Loucy (cell line): ENCODE data around the gene DCP1A.

Source experiments
- H2AFZ ChIP-seq: fragments of 200-600 bp; sonication (generic); 2 replicates; pipeline ENCODE4 v1.6.0; 2016; ENCODE audit warnings: antibody characterized with exemption, mild to moderate bottlenecking, low read length, moderate library complexity
- H3F3A ChIP-seq: fragments of 200-600 bp; 2 replicates; pipeline ENCODE4 v1.6.0; 2016; ENCODE audit warnings: antibody characterized with exemption, low read depth, mild to moderate bottlenecking
- H3K27me3 ChIP-seq: fragments of 200-600 bp; sonication (generic); 2 replicates; pipeline ENCODE4 v1.6.1; 2014; ENCODE audit warnings: low read length, mild to moderate bottlenecking; ENCODE audit not compliant: insufficient read depth, poor library complexity, severe bottlenecking
- H3K36me3 ChIP-seq: fragments of 200-600 bp; sonication (generic); 2 replicates; pipeline ENCODE4 v1.6.1; 2016; ENCODE audit warnings: low read length; ENCODE audit not compliant: insufficient read depth
- H3K4me1 ChIP-seq: fragments of 200-600 bp; sonication (generic); 2 replicates; pipeline ENCODE4 v1.5.1; 2014; ENCODE audit warnings: low read length, mild to moderate bottlenecking; ENCODE audit not compliant: insufficient read depth, poor library complexity, severe bottlenecking
- H3K4me2 ChIP-seq: fragments of 200-600 bp; sonication (generic); 2 replicates; pipeline ENCODE4 v1.6.0; 2014; ENCODE audit warnings: antibody characterized with exemption, low read length, low read depth, mild to moderate bottlenecking; ENCODE audit not compliant: poor library complexity, severe bottlenecking
- H3K4me3 ChIP-seq: fragments of 200-600 bp; sonication (generic); 2 replicates; pipeline ENCODE4 v1.5.1; 2014; ENCODE audit warnings: low read length, mild to moderate bottlenecking, mixed read lengths; ENCODE audit not compliant: poor library complexity, severe bottlenecking
- H3K79me2 ChIP-seq: fragments of 200-600 bp; sonication (generic); 2 replicates; pipeline ENCODE4 v1.6.1; 2014; ENCODE audit warnings: low read length; ENCODE audit not compliant: insufficient read depth
- H3K9ac ChIP-seq: fragments of 200-600 bp; sonication (generic); 2 replicates; pipeline ENCODE4 v1.6.0; 2014; ENCODE audit warnings: mild to moderate bottlenecking, low read depth, low read length, moderate library complexity; ENCODE audit not compliant: poor library complexity, severe bottlenecking
- H3K9me2 ChIP-seq: fragments of 200-600 bp; sonication (generic); replicated peaks from 2 replicates; pipeline ENCODE4 v1.6.1; 2016; ENCODE audit warnings: low read depth, low read length, mixed read lengths
- H3K9me3 ChIP-seq: fragments of 200-600 bp; sonication (generic); 2 replicates; pipeline ENCODE4 v1.6.1; 2014; ENCODE audit warnings: mild to moderate bottlenecking, antibody characterized with exemption, low read length, low read depth; ENCODE audit not compliant: insufficient read depth
- H4K20me1 ChIP-seq: fragments of 200-600 bp; sonication (generic); 2 replicates; pipeline ENCODE4 v1.6.0; 2014; ENCODE audit warnings: antibody characterized with exemption, low read length, mild to moderate bottlenecking; ENCODE audit not compliant: insufficient read depth, poor library complexity, severe bottlenecking
- EZH2phosphoT487 ChIP-seq: fragments of 200-600 bp; IDR thresholded peaks from 2 replicates; pipeline ENCODE4 v1.6.1; 2018; ENCODE audit warnings: antibody characterized with exemption, mild to moderate bottlenecking, moderate library complexity, borderline replicate concordance
- TF ChIP-seq, protein P1 (sequence below): fragments of 200-600 bp; sonication (generic); conservative IDR thresholded peaks from 2 replicates; pipeline ENCODE4 v1.5.1; 2014; ENCODE audit warnings: mild to moderate bottlenecking, antibody characterized with exemption, low read length

DCP1A gene

DNA sequence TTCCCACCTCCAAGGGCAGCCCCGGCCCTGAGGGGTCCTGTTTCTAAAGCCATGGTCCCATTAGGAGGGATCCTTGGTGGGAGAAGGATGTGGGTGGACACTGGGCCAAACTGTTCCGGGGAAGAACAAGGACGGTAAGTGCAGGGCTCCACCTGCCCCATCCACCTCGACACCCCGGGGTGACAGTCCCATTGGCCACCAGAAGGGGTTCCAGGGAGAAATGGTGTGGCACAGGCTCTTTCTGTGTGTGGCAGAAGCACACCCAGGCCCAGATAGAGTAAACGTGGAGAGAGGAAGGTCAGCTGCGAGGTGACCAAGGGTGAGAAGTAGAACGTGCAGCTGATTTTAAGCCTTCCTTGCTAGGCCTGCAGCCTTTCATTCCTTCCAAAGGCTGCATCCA is 103.6 kb downstream of the DCP1A start:
- no peaks in the 10 kb centered on the region for H3F3A ChIP-seq
- H3K4me1 ChIP-seq, result peaks cover 3% of the 10 kb centered on the region
- no peaks in the 10 kb centered on the region for H3K9me3 ChIP-seq
- H3K27me3 ChIP-seq, result no peaks in the 10 kb centered on the region
- peaks cover 79% of the 10 kb centered on the region for H3K79me2 ChIP-seq
- no peak overlapping the region for H2AFZ ChIP-seq
- no peak overlapping the region for H3K9ac ChIP-seq
- no peak for TF ChIP-seq EZH2phosphoT487
- TF ChIP-seq, protein P1, sequence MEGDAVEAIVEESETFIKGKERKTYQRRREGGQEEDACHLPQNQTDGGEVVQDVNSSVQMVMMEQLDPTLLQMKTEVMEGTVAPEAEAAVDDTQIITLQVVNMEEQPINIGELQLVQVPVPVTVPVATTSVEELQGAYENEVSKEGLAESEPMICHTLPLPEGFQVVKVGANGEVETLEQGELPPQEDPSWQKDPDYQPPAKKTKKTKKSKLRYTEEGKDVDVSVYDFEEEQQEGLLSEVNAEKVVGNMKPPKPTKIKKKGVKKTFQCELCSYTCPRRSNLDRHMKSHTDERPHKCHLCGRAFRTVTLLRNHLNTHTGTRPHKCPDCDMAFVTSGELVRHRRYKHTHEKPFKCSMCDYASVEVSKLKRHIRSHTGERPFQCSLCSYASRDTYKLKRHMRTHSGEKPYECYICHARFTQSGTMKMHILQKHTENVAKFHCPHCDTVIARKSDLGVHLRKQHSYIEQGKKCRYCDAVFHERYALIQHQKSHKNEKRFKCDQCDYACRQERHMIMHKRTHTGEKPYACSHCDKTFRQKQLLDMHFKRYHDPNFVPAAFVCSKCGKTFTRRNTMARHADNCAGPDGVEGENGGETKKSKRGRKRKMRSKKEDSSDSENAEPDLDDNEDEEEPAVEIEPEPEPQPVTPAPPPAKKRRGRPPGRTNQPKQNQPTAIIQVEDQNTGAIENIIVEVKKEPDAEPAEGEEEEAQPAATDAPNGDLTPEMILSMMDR, result no peak
- peaks cover 57% of the 10 kb centered on the region for H4K20me1 ChIP-seq
- no peaks in the 10 kb centered on the region for H3K9me2 ChIP-seq
- no peak overlapping the region for H3K4me3 ChIP-seq
- peaks cover 43% of the 10 kb centered on the region; the same call in 1 of the 2 replicates for H3K36me3 ChIP-seq
- H3K4me2 ChIP-seq, result no peak overlapping the region

- Histone ChIP-seq H3K9me3 (no peaks in the 10 kb centered on the region), H3K4me1 (no peaks in the 10 kb centered on the region), H3K36me3 (peaks cover 49% of the 10 kb centered on the region; the same call in 1 of the 2 replicates), H3K79me2 (peaks cover 73% of the 10 kb centered on the region), H4K20me1 (peaks cover 51% of the 10 kb centered on the region), H3K4me2 (no peak overlapping the region), H2AFZ (no peak overlapping the region), H3K9ac (no peak overlapping the region), H3K9me2 (no peaks in the 10 kb centered on the region), H3K27me3 (no peaks in the 10 kb centered on the region), H3F3A (no peaks in the 10 kb centered on the region), H3K4me3 (no peak overlapping the region)
- TF ChIP-seq, protein P1, result no peak
- no peak for TF ChIP-seq EZH2phosphoT487
Measured at GRCh38 chr3:53243165-53243564, 104.2 kb downstream of the DCP1A start.

DNA sequence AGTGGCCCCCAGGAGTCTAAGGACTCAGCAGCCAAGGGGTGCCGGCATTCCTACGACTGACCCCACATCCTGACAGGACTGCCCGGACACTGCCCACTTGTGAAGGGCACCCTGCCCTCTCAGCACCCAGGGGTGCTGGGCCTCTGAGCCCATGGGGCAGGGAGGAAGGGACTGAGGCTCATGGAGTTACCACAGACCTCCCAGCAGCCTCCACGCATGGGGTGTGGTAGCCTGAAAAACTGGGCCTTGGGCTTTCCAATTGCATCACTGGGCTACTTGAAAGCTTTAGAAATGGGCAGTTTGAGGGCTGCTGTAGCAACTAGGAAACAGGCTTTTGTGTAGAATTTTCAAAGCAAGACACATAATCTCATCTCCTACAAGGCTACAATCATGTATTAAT is 104.7 kb downstream of the DCP1A start:
- Histone ChIP-seq H4K20me1 (peaks cover 45% of the 10 kb centered on the region), H3K9me2 (no peaks in the 10 kb centered on the region), H3K27me3 (no peaks in the 10 kb centered on the region), H3K4me3 (no peak overlapping the region), H3K36me3 (peaks cover 53% of the 10 kb centered on the region; the same call in 1 of the 2 replicates), H3K4me2 (no peak overlapping the region), H3K79me2 (peaks cover 68% of the 10 kb centered on the region), H2AFZ (no peak overlapping the region), H3F3A (no peaks in the 10 kb centered on the region), H3K9me3 (no peaks in the 10 kb centered on the region), H3K4me1 (no peaks in the 10 kb centered on the region), H3K9ac (no peak overlapping the region)
- TF ChIP-seq, protein P1, result no peak
- TF ChIP-seq EZH2phosphoT487, result no peak
